ENCODE results near the gene TNK1.
"Not testable (repeated sequence)": the region's sequence is repeated elsewhere in the genome, so short reads cannot be mapped to it uniquely, and the experiment has no call there.

Gene TNK1

GRCh38 chr17:7380855-7381683, at the start of gene TNK1:
Gene TNK1, plus strand, starts transcription at chr17:7381089. Its CDS starts 1,838 bp downstream, at chr17:7382927.
- no peak for DNase-seq (ENCODE audit: low read depth)

- DNase-seq (ENCODE audit: low read depth) = no peak
Observed at GRCh38 chr17:7332111-7332510, 48.8 kb upstream of the TNK1 start.

- not testable (repeated sequence) for DNase-seq (ENCODE audit: low read depth)
Observed at GRCh38 chr17:7332600-7333069, 48.3 kb upstream of the TNK1 start.

GRCh38 chr17:7334938-7335538, 45.9 kb upstream of the TNK1 start:
- DNase-seq (ENCODE audit: low read depth) = no peak

GRCh38 chr17:7335765-7336164, 45.1 kb upstream of the TNK1 start:
- DNase-seq (ENCODE audit: low read depth) = not testable (repeated sequence)

GRCh38 chr17:7336240-7337175, 44.4 kb upstream of the TNK1 start, which contains the start of gene ACAP1:
Gene ACAP1, plus strand, starts transcription at chr17:7336529. Its CDS starts 206 bp downstream, at chr17:7336735.
- DNase-seq (ENCODE audit: low read depth) = peak; percentile 85

- DNase-seq (ENCODE audit: low read depth) = not testable (repeated sequence)
Observed at GRCh38 chr17:7337600-7337999, 43.3 kb upstream of the TNK1 start.

GRCh38 chr17:7340179-7340578, 40.7 kb upstream of the TNK1 start:
- no peak for DNase-seq (ENCODE audit: low read depth)

GRCh38 chr17:7341842-7342241, 39.0 kb upstream of the TNK1 start:
- no peak for DNase-seq (ENCODE audit: low read depth)

- no peak for DNase-seq (ENCODE audit: low read depth)
Observed at GRCh38 chr17:7343250-7343649, 37.6 kb upstream of the TNK1 start.

- no peak for DNase-seq (ENCODE audit: low read depth)
Observed at GRCh38 chr17:7346761-7347614, 33.9 kb upstream of the TNK1 start.

- DNase-seq (ENCODE audit: low read depth) = no peak
Observed at GRCh38 chr17:7347630-7348477, 33.0 kb upstream of the TNK1 start.

GRCh38 chr17:7348478-7349242, 32.2 kb upstream of the TNK1 start:
- no peak for DNase-seq (ENCODE audit: low read depth)

GRCh38 chr17:7351665-7352502, 29.0 kb upstream of the TNK1 start, which contains the start of gene KCTD11:
Gene KCTD11, plus strand, starts transcription at chr17:7352162.
- peak; percentile 69 for DNase-seq (ENCODE audit: low read depth)

- no peak for DNase-seq (ENCODE audit: low read depth)
Observed at GRCh38 chr17:7352503-7352889, 28.4 kb upstream of the TNK1 start.

- DNase-seq (ENCODE audit: low read depth) = no peak
Observed at GRCh38 chr17:7352910-7353635, 27.8 kb upstream of the TNK1 start.

GRCh38 chr17:7354262-7354843, 26.5 kb upstream of the TNK1 start:
- DNase-seq (ENCODE audit: low read depth) = no peak

Measured in stimulated activated CD8-positive, alpha-beta memory T cell treated with anti-CD3 and anti-CD28 coated beads, Interleukin-4, amount 100 ng/mL, for 24 hours (primary cell).